ENCODE results near the gene TRIM67.

TRIM67 gene

DNA sequence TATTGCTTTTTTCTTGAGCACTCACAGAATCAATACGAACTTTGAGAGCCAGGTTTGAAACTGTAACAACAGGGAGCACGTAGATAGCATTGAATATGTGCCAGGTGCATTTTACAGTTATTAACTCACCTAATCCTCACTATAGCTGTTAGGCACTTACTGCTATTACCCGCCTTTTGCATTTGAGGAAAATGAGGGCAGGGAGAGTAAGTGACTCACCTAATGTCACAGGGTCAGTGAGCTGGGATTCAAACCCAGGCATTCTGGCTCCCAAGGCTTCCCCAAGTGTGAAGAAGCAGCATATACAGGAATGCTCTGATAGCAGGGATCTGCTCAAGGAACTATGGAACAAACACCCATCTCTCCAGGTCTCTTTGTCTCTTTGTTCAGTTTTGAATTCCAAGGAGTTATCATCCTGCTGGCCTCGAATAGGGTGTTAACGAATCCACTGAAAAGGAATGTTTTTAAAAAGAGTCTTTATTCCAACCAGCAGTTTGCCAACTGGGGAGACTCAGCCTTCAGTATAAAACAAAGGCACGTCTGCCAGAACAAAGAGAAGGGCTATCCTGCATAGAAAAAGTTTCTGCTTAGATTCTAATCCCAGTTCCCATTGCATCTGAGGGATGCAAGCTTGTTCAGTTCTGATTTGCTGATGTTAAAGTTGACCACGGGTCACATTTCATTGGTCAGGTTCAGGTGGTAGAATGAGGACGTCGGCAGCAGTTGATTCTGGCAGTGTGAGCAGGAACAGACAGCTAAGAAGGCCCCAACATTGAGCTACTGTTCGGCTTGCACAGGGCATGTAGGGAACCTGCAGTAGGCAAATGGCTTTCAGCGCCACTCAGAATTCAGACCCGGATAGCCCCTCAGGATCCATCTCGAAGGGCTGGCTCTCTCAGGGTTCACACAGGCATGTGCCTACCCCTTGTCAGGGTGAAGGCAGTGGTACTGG lies 22.1 kb downstream of the TRIM67 start:
- H3K27me3 Mint-ChIP-seq (ENCODE audit: low read depth) = peaks cover 93% of the 10 kb centered on the region
- no peak overlapping the region for H3K4me3 Mint-ChIP-seq
- no peaks in the 10 kb centered on the region for H3K9me3 Mint-ChIP-seq
- no peak for TF ChIP-seq CTCF (IDR thresholded peaks at IDR 0.05; ENCODE audit: unreplicated experiment in 3 of 3)
- no peaks in the 10 kb centered on the region for H3K36me3 Mint-ChIP-seq (ENCODE audit: low read depth)
- no peaks in the 10 kb centered on the region for H3K4me1 Mint-ChIP-seq
- H3K27ac Mint-ChIP-seq = no peak overlapping the region

GRCh38 chr1:231184891-231185290 lies 23.0 kb downstream of the TRIM67 start:
- Mint-ChIP-seq H3K4me1 (no peaks in the 10 kb centered on the region), H3K27me3 (ENCODE audit: low read depth) (peaks cover 89% of the 10 kb centered on the region), H3K4me3 (no peak overlapping the region), H3K9me3 (peaks cover 7% of the 10 kb centered on the region), H3K27ac (no peak overlapping the region), H3K36me3 (ENCODE audit: low read depth) (no peaks in the 10 kb centered on the region)
- no peak for TF ChIP-seq CTCF (IDR thresholded peaks at IDR 0.05; ENCODE audit: unreplicated experiment in 3 of 3)

GRCh38 chr1:231185391-231185790 lies 23.5 kb downstream of the TRIM67 start:
- Mint-ChIP-seq H3K36me3 (ENCODE audit: low read depth) (no peaks in the 10 kb centered on the region), H3K4me1 (no peaks in the 10 kb centered on the region), H3K4me3 (no peak overlapping the region), H3K27me3 (ENCODE audit: low read depth) (peaks cover 84% of the 10 kb centered on the region), H3K27ac (no peak overlapping the region), H3K9me3 (peaks cover 8% of the 10 kb centered on the region)
- TF ChIP-seq CTCF (IDR thresholded peaks at IDR 0.05; ENCODE audit: unreplicated experiment in 3 of 3) = no peak

DNA sequence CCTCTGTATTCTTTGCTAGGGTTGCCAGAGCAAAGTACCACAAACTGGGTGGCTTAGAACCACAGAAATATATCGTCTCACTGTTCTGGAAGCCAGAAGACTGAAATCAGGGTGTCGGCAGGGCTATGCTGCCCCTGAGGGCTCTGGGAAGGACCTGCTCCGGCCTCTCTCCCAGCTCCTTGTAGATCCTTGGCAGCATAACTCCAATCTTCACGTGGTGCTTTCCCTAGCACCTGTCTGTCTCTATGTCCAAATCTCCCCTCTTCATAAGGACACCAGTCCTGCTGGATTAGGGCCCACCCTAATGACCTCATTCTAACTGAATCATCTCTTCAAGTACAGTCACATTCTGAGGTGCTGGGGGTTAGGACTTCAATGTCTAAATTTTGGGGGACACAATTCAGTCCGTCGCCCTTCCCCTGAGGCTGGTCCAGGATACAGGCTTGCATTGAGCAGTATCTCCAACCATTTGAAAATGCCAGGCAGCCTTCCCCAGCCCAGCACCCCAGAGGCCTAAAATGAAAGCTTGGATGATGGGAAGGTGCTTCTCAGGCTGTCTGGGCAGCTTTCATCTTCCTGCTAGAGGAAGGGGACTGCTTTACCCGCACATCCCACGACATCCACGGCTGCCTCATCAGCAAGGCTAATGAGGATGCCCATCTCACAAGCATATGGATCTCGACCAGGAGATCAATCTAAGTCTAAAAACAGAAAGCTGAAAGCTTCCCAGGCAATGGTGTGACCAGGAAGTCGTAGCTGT lies 24.7 kb downstream of the TRIM67 start:
- no peaks in the 10 kb centered on the region for H3K4me1 Mint-ChIP-seq
- TF ChIP-seq CTCF (IDR thresholded peaks at IDR 0.05; ENCODE audit: unreplicated experiment in 3 of 3) = no peak
- no peak overlapping the region for H3K27ac Mint-ChIP-seq
- no peak overlapping the region for H3K4me3 Mint-ChIP-seq
- H3K27me3 Mint-ChIP-seq (ENCODE audit: low read depth) = peaks cover 73% of the 10 kb centered on the region
- H3K9me3 Mint-ChIP-seq = peaks cover 8% of the 10 kb centered on the region
- H3K36me3 Mint-ChIP-seq (ENCODE audit: low read depth) = no peaks in the 10 kb centered on the region

GRCh38 chr1:231187571-231187970 lies 25.7 kb downstream of the TRIM67 start:
- Mint-ChIP-seq H3K4me1 (no peaks in the 10 kb centered on the region), H3K36me3 (ENCODE audit: low read depth) (no peaks in the 10 kb centered on the region), H3K4me3 (no peak overlapping the region), H3K27me3 (ENCODE audit: low read depth) (peaks cover 62% of the 10 kb centered on the region), H3K27ac (no peak overlapping the region), H3K9me3 (peaks cover 8% of the 10 kb centered on the region)
- no peak for TF ChIP-seq CTCF (IDR thresholded peaks at IDR 0.05; ENCODE audit: unreplicated experiment in 3 of 3)
